OCI-LY1 (cell line): Measurements from ENCODE around the gene LDLRAD2.

ENCODE experiments used
- H2AFZ ChIP-seq: fragments of 200-600 bp; sonication (generic), shearing (Covaris generic); 2 replicates; pipeline ENCODE4 v1.6.0; 2014; ENCODE audit warnings: antibody characterized with exemption, mild to moderate bottlenecking, low read length
- H3F3A ChIP-seq: fragments of 200-600 bp; sonication (generic), shearing (Covaris generic); 2 replicates; pipeline ENCODE4 v1.6.0; 2014; ENCODE audit warnings: mild to moderate bottlenecking, antibody characterized with exemption, low read length, moderate library complexity; ENCODE audit not compliant: insufficient read depth
- H3K27ac ChIP-seq: fragments of 200-600 bp; sonication (generic); 2 replicates; pipeline ENCODE4 v1.5.1; 2014; ENCODE audit warnings: low read length, mixed run types, mild to moderate bottlenecking, low read depth; ENCODE audit not compliant: poor library complexity, severe bottlenecking
- H3K27me3 ChIP-seq: fragments of 200-600 bp; sonication (generic); 2 replicates; pipeline ENCODE4 v1.6.0; 2014; ENCODE audit warnings: antibody characterized with exemption, mild to moderate bottlenecking, low read length, moderate library complexity; ENCODE audit not compliant: insufficient read depth
- H3K36me3 ChIP-seq: fragments of 200-600 bp; sonication (generic); 2 replicates; pipeline ENCODE4 v1.6.1; 2014; ENCODE audit warnings: mild to moderate bottlenecking, antibody characterized with exemption, low read length, moderate library complexity, mixed read lengths; ENCODE audit not compliant: insufficient read depth
- H3K4me1 ChIP-seq: fragments of 200-600 bp; sonication (generic); 2 replicates; pipeline ENCODE4 v1.5.1; 2014; ENCODE audit warnings: mild to moderate bottlenecking, low read length, moderate library complexity; ENCODE audit not compliant: insufficient read depth, severe bottlenecking
- H3K4me2 ChIP-seq: fragments of 200-600 bp; sonication (generic), shearing (Covaris generic); 2 replicates; pipeline ENCODE4 v1.6.1; 2014; ENCODE audit warnings: low read length
- H3K4me3 ChIP-seq: fragments of 200-600 bp; sonication (generic); 2 replicates; pipeline ENCODE4 v1.5.1; 2014; ENCODE audit warnings: low read length, low read depth, mild to moderate bottlenecking, mixed read lengths; ENCODE audit not compliant: poor library complexity, severe bottlenecking
- H3K79me2 ChIP-seq: fragments of 200-600 bp; shearing (Covaris generic); 2 replicates; pipeline ENCODE4 v1.6.1; 2016; ENCODE audit warnings: mixed run types, low read length, mixed read lengths; ENCODE audit not compliant: insufficient read depth
- H3K9ac ChIP-seq: fragments of 200-600 bp; sonication (generic), shearing (Covaris generic); 2 replicates; pipeline ENCODE4 v1.6.1; 2014; ENCODE audit warnings: mild to moderate bottlenecking, low read length, mixed read lengths
- H3K9me2 ChIP-seq: fragments of 200-600 bp; sonication (generic), shearing (Covaris generic); 2 replicates; pipeline ENCODE4 v1.6.1; 2014; ENCODE audit warnings: low read depth, mild to moderate bottlenecking, low read length, mixed read lengths
- H3K9me3 ChIP-seq: fragments of 200-600 bp; shearing (Covaris generic); 2 replicates; pipeline ENCODE4 v1.6.1; 2014; ENCODE audit warnings: low read length, mixed read lengths
- H4K20me1 ChIP-seq: fragments of 200-600 bp; sonication (generic), shearing (Covaris generic); 2 replicates; pipeline ENCODE4 v1.6.0; 2016; ENCODE audit warnings: mild to moderate bottlenecking, low read length; ENCODE audit not compliant: insufficient read depth
- CTCF ChIP-seq: fragments of 200-600 bp; sonication (generic), shearing (Covaris generic); IDR thresholded peaks from 2 replicates; pipeline ENCODE4 v1.5.1; 2017; ENCODE audit warnings: mild to moderate bottlenecking, antibody characterized with exemption, low read length, moderate library complexity, mixed read lengths
- EZH2 ChIP-seq: fragments of 200-600 bp; sonication (generic), shearing (Covaris generic); IDR thresholded peaks from 2 replicates; pipeline ENCODE4 v1.8.0; 2017; ENCODE audit warnings: borderline replicate concordance, mixed run types, mild to moderate bottlenecking, antibody characterized with exemption, low read length, moderate library complexity, mixed read lengths

The LDLRAD2 gene

GRCh38 chr1:21814981-21815582 lies 3.0 kb downstream of the LDLRAD2 start:
- H3K4me2 ChIP-seq: peak overlapping the region; percentile 56
- H3F3A ChIP-seq: no peaks in the 10 kb centered on the region
- H3K9me3 ChIP-seq: no peaks in the 10 kb centered on the region
- peak overlapping the region; percentile 52 for H3K4me3 ChIP-seq
- H3K4me1 ChIP-seq: peaks cover 14% of the 10 kb centered on the region
- H3K9ac ChIP-seq: peak overlapping the region; percentile 38; the same call in 1 of the 2 replicates
- H4K20me1 ChIP-seq: no peaks in the 10 kb centered on the region
- H2AFZ ChIP-seq: 0 out of 2 replicates have a peak overlapping the region, but pooled peaks have one; percentile 1
- H3K79me2 ChIP-seq: no peaks in the 10 kb centered on the region
- H3K27ac ChIP-seq: no peak overlapping the region
- no peaks in the 10 kb centered on the region for H3K9me2 ChIP-seq
- H3K36me3 ChIP-seq: no peaks in the 10 kb centered on the region
- no peak for TF ChIP-seq EZH2
- no peak for TF ChIP-seq CTCF
- H3K27me3 ChIP-seq: no peaks in the 10 kb centered on the region; the same call in 1 of the 2 replicates

GRCh38 chr1:21815724-21816321 lies 3.8 kb downstream of the LDLRAD2 start:
- no peaks in the 10 kb centered on the region for H3F3A ChIP-seq
- H3K9me2 ChIP-seq: no peaks in the 10 kb centered on the region
- peak overlapping the region; percentile 25 for H3K27ac ChIP-seq
- no peak overlapping the region for H3K9ac ChIP-seq
- no peaks in the 10 kb centered on the region for H3K36me3 ChIP-seq
- no peak overlapping the region for H2AFZ ChIP-seq
- H3K4me3 ChIP-seq: no peak overlapping the region
- no peaks in the 10 kb centered on the region for H3K79me2 ChIP-seq
- TF ChIP-seq CTCF (no peak), EZH2 (no peak)
- H3K4me2 ChIP-seq: no peak overlapping the region
- no peaks in the 10 kb centered on the region; the same call in 1 of the 2 replicates for H3K27me3 ChIP-seq
- H3K9me3 ChIP-seq: no peaks in the 10 kb centered on the region
- H4K20me1 ChIP-seq: no peaks in the 10 kb centered on the region
- peaks cover 14% of the 10 kb centered on the region for H3K4me1 ChIP-seq

GRCh38 chr1:21816602-21817302 lies 4.7 kb downstream of the LDLRAD2 start:
- H3K9me3 ChIP-seq: no peaks in the 10 kb centered on the region
- H3K4me2 ChIP-seq: no peak overlapping the region
- H3K9me2 ChIP-seq: no peaks in the 10 kb centered on the region
- H3K36me3 ChIP-seq: no peaks in the 10 kb centered on the region
- no peak overlapping the region for H3K4me3 ChIP-seq
- H3K27me3 ChIP-seq: peaks cover 2% of the 10 kb centered on the region; the same call in 1 of the 2 replicates
- H3K9ac ChIP-seq: no peak overlapping the region
- no peaks in the 10 kb centered on the region for H3K79me2 ChIP-seq
- H3F3A ChIP-seq: no peaks in the 10 kb centered on the region
- no peak overlapping the region for H2AFZ ChIP-seq
- no peak overlapping the region for H3K27ac ChIP-seq
- no peaks in the 10 kb centered on the region for H4K20me1 ChIP-seq
- peaks cover 14% of the 10 kb centered on the region for H3K4me1 ChIP-seq
- TF ChIP-seq EZH2: no peak
- no peak for TF ChIP-seq CTCF
